NCI-H774 (cell line): Measurements from ENCODE around the gene TTC3.
"Not testable (repeated sequence)": the region's sequence is repeated elsewhere in the genome, so short reads cannot be mapped to it uniquely, and the experiment has no call there.

Experiments used
- DNase-seq: peaks from one replicate; lab custom pipeline; 2025; lab: John Stamatoyannopoulos, UW

The TTC3 gene

DNA sequence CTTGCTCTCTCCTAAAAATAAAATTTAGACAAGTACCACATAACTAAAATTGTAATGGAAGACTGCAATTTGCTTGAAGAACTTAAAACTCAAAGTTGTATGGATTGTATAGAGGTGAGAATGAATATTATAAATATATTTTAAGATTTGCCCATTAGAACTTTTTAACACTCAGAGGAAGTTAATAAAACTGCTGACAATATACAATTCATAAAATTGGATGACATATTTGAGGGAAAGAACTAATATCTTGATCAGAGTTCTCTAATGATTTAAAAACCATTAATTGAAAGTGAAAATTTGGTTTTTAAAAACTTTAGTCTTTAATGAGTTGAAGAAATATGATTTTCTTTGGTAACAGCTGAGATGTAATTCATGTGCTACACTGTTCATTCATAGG, 20.9 kb downstream of the TTC3 start:
- no peak for DNase-seq

DNA sequence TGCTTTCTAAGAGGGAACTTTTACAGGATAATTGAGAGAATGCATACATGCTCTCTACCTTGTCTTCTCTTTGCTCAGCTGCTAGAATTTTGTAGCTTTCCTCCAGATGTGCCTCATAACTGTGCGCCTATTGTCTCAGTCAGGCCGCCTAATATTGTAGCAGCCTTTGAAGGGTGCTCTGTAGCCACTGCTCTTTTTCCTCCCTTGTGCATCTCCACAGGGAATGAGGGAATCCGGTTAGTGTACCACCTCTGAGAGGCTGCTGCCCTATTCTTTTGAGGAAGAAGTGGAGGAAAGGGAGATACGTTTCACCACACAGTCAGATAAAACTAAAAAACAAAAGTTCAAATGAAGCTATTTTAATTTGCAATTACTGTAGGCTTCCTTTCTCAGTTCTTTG, 22.8 kb downstream of the TTC3 start:
- no peak for DNase-seq

DNA sequence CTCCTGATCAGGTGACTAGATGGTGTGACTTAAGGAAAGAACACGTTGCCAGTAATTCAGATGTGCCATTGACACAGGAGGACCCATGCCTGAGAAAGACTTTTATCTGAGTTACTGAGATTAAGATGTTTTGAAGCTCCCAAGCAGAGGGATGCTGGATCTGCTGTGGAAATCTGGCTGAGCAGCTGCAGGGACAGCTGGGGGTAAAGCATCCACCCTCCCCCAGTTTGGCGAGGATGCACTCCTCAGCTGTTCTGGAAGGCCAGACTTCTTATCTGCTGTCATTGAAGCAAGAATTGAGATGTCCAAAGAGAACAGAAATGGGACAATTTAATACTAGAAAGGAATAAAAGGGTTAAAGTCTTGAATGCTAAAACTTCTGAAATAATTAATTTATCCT, 25.7 kb downstream of the TTC3 start:
- no peak for DNase-seq

DNA sequence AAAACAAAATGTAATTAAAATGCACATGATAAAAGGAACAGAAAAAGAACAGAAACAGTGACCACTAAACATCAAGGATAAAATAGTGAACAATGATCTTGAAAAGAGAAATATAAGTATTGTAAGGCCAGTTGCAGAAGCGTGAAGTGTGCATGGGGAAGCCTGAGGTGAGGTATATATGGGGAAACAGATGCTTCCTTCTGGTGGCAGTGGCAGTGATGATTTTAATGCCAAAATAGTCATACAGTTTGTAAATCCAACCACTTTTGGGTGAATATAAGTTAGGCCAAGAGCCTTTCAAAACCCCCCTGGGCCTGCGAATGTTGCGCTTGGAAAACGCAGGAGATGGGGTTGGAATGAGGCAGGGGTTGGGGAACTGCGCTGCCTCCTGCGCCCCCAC, 27.3 kb downstream of the TTC3 start:
- no peak for DNase-seq

DNA sequence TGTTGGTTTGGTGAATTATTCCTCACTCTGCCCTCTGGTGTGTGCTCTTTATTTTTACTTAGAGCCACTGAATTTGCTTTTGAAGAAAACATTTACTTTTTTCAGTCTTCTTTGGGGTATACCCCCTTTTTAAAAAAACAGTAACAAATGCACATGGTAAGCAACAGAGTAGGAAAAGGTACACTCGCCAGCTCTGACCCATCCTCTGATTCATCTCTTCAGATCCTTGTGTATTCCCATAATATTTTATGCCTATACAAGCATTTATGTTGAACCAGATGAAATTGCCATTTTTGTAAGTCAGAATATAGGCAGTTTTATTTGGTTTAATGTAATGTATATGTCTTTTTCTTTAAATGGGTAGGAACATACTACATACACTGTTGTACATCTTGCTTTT, 28.3 kb downstream of the TTC3 start:
- no peak for DNase-seq

DNA sequence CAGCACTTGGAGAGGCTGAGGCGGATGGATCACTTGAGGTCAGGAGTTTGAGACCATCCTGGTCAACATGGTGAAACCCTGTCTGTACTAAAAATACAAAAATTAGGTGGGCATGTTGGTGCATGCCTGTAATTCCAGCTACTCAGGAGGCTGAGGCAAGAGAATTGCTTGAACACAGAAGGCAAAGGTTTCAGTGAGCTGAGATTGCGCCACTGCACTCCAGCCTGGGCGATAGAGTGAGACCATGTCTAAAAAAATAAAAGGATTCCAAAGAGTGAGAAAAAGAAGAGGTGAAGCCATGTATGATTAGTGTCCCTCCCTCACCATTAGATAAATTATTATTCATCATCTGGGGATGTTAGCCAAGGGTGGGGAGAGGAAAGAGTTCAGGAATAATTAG, 29.7 kb downstream of the TTC3 start:
- DNase-seq, result not testable (repeated sequence)

DNA sequence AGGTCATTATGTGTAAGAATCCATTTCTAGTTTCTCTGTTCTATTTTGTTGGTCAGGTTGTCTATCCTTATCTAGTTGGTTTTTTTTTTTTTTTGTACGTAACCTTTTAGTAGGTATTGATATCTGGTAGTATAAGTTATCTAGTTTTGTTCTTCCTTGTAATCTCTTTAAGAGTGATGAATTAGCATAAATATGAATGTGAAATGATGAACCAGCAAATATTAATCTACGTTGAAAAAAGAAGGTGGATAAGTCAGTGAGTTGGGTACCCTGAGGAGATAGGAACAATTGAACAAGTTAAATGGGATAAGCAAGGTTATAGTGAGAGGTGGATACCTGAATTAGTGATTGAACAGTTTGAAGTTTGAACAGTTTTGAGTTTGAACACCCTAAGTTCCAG, 33.9 kb downstream of the TTC3 start:
- DNase-seq, result no peak

DNA sequence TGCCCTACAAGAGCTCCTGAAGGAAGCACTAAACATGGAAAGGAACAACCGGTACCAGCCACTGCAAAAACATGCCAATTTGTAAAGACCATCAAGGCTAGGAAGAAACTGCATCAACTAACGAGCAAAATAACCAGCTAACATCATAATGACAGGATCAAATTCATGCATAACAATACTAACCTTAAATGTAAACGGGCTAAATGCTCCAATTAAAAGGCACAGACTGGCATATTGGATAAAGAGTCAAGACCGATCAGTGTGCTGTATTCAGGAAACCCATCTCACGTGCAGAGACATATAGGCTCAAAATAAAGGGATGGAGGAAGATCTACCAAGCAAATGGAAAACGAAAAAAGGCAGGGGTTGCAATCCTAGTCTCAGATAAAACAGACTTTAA, 38.0 kb downstream of the TTC3 start:
- not testable (repeated sequence) for DNase-seq

DNA sequence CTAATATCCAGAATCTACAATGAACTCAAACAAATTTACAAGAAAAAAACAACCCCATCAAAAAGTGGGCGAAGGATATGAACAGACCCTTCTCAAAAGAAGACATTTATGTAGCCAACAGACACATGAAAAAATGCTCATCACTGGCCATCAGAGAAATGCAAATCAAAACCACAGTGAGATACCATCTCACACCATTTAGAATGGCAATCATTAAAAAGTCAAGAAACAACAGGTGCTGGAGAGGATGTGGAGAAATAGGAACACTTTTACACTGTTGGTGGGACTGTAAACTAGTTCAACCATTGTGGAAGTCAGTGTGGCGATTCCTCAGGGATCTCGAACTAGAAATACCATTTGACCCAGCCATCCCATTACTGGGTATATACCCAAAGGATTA, 41.2 kb downstream of the TTC3 start:
- DNase-seq, result not testable (repeated sequence)

DNA sequence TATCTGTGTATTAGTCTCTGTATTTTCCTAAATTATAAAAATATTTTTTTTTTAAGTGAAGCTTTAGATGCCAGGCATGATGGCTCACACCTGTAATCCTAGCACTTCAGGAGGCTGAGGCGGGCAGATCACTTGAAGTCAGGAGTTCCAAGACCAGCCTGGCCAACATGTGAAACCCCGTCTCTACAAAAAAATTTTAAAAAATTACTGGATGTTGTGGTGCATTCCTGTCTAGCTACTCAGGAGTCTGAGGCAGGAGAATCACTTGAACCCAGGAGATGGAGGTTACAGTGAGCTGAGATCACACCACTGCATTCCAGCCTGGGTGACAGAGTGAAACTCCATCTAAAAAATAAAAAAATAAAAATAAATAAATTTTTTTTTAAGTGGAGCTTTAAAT, 43.4 kb downstream of the TTC3 start:
- not testable (repeated sequence) for DNase-seq

DNA sequence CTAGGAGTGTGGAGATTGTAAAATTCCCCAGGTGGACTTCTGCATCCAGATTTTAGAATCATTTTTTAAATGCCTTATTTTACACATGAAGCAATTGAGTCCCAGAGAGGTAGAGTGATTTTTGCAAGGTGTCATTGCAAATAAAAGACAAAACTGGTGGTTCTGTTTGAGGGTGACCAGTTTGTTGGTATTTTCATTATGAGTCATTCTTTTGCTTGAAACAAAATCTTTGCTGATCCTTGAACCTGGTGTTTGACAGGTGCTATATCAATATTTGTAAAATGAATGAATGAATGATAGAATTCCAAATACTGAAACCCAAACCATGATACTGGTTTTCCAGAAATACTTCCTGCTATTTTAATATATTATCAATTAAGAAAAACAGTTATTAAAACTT, 44.1 kb downstream of the TTC3 start:
- no peak for DNase-seq

DNA sequence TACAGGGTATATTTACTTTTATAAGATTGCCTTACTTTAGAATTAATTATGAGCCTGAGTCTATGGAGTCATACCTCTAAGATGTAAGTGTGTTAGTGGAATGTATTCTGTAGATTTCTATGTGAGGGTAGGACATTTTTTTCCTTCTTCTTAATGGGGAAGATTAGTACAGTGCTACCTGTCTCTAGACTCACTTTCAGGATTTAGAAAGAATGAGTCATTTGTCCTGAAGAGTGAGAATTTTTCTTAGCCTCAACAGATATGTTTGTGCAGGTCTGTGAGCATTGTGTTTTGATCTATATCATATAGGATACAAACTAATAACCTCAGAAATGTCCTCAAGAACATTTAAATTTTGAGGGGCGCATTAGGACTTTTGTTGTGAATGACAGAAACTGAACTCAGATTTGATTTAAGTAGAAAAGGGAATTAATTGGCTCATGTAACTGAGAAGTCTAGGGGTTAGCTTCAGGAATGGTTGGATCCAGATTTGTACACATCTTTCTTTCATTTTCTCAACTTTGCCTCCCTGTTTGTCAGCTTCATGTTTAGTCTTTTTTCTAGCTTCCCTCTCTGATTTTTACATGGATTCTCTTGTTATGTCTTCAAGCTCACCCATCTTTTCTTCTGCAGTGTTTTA, 45.3 kb downstream of the TTC3 start:
- no peak for DNase-seq

DNA sequence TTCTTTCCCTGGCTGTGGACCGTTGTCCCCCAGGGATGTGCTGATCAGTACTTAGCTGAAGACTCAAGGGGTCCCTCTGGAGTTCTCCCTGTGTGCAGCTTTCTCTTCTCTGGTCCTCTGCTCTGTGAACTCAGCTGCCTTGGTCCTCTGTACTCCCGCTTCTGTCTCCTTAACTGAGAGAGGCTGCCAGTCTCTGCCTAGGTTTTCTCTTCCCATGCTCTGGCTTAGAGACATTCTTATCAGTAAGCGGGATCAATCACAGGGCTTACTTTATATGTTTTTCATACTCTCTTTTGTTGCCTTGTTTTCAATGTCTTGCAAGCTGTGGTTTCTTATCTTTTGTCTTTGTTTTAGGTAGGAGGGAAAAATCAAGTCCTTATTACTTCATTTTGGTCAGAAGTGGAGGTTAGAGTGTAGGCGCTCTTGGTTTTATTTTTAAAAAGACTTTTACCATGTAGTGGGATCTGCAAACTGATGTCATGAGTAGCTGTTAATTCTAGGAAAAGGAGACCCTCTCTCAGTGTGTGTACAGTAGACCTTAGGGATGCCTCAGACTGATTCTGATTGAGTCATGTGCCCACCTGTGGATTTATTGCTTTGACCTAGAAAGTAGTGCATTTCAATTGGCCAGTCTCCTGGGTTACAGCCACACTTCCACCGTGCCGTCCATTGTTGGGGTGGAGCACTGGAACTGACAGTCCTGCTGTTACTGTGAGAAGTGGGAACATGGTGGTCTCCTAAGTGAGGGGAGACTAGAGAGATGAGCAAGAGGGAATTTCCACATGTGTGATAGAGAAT, 46.6 kb downstream of the TTC3 start:
- no peak for DNase-seq

DNA sequence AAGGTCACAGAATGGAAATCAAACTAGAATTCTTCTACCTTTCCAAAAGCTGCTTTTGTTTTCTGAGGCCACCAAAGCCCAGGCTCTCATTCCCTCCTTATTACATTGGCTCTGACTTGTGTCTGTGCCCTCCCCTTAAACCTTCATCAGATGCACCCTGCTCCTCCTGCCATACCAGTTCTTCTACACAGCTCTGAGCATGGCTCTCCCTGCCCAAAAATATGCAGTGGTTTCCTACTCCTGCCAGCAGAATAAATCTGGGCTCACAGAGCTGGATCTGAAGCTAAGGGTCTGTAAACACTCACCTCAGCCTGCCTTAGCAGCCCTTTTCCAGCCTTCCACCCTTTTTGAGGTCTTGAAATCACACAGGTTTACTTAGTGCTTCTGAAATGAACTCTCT, 55.0 kb downstream of the TTC3 start:
- DNase-seq, result no peak

DNA sequence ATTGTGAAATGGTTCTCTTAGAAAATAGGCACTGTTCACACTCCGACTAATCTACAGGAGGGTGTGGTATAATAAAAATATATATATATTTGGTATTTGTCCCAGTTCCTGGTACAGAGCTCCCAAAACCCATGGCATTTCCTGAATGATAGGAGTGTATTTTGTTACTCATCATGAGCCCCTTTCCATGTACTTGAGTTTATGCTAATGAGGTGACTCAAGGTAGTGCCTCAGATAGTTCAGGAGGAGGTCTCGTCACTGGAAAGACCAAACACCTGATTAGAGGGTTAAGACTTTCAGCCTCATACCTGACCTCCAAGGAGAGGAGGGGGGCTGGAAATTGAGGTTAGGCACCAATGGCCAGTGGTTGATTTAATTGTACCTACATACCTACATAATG, 57.9 kb downstream of the TTC3 start:
- DNase-seq, result no peak

DNA sequence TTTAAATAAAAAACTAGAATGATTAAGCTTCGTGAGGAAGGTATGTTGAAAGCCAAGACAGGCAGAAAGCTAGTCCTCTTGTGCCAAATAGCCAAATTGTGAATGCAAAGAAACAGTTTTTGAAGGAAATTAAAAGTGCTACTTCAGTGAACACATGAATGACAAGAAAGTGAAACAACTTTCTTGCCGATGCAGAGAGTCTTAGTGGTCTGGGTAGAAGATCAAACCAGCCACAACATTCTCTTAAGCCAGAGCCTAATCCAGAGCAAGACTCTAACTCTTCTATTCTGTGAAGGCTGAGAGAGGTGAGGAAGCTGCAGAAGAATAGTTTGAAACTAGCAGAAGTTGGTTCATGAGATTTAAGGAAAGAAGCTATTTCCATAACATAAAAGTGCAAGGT, 63.2 kb downstream of the TTC3 start:
- DNase-seq, result no peak

DNA sequence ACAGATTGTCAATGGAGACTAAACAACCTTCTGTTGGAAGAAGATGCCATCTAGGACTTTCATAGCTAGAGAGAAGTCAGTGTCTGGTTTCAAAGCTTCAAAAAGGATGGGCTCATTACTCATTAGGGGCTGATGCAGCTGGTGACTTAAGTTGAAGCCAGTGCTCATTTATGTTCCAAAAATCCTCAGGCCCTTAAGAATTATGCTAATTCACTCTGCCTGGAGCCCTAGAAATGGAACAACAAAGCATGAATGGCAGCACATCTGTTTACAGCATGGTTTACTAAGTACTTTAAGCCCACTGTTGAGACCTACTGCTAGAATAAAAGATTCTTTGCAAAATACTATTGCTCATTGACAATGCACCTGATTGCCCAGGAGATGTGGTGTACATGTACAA, 63.7 kb downstream of the TTC3 start:
- no peak for DNase-seq

DNA sequence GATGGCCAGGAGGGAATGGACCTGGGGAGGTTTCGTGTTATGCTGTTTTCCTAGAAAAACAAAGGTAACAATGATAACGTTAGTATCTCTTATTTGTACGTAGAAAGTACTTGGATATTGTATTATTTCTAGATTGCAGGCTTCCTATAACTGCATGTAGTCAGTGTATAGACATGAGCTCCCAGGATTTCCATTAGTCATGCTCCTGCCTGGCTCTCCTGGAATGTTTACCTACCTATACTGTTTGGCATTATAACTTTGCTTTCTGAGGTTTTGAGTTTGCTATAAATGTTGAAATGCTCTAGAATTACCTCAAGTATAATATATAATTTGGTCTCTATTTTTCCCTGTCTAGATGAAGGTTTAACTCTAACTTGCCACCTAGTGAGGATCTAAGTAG, 66.1 kb downstream of the TTC3 start:
- DNase-seq, result no peak

DNA sequence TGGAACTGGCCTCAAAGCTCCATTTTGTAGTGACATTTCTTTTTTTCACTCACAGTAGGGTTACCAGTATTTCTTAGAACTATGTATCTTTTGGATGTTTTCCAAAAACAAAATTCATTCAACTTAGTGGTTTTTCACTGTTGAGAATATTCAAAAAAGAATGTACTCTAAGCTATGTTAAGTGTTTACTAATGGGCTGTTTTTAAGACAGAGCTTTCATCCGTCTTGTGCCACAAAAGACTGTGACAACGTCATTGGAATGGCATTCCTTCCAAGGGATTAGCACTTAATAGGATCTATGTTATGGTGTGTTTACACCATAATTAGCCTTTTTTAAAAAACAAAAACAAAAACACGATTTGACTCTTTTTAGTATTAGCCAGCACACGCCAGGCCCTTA, 66.8 kb downstream of the TTC3 start:
- no peak for DNase-seq

DNA sequence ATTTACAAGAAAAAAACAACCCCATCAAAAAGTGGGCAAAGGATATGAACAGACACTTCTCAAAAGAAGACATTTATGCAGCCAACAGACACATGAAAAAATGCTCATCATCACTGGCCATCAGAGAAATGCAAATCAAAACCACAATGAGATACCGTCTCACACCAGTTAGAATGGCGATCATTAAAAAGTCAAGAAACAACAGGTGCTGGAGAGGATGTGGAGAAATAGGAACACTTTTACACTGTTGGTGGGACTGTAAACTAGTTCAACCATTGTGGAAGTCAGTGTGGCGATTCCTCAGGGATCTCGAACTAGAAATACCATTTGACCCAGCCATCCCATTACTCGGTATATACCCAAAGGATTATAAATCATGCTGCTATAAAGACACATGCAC, 70.3 kb downstream of the TTC3 start:
- not testable (repeated sequence) for DNase-seq

DNA sequence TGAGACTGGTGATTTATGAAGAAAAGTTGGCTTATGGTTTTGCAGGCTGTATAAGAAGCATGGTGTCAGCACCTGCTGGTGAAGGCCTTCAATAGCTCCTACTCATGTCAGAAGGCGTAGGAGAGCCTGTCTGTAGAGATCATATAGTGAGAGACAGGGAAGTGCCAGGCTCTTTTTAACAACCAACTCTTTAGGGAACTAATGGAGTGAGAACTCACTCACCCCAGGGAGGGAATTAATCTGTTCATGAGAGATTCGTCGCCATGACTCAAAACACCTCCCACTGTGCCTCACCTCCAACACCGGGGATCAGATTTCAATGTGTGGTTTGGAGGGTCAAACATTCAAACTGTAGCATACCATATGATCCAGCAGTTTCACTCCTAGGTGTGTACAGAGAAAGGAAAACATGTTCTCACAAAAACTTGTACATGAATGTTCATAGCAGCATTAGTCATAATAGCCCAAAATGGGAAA, 72.6 kb downstream of the TTC3 start:
- no peak for DNase-seq

DNA sequence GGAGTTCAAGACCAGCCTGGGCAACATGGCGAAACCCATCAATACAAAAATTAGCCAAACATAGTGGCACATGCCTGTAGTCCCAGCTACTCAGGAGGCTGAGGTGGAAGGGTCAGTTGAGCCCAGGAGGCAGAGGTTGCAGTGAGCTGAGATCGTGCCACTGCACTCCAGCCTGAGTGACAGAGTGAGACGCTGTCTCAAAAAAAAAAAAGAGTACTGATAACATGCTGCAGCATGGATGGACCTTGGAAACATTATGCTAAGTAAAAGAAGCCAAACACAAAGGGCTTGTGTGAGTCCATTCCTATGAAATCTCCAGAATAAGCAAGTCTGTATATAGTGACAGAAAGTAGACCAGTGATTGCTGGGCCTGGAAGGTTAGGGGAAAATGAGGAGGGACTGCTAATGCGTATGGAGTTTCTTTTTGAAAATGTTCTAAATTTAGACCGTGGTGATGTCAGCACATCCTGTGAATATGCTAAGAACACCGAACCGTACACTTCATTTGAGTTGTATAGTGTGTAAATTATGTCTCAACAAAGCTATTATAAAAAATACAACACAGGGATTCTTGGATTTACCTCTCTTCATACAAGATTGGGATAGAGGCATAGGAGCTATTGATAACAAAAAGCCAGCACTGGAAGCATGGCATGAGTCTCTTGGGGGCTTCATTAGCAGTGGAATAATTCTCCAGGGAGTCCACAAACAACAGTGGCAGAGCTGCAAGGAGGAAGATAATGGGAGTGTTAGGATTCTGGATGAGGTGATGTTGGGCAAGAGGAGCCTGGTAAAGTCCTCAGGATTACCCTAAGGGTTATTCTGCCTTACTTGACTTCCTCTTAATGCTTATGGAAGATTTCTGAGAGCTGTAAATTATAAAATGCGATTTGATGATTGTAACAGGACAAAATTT, 73.5 kb downstream of the TTC3 start:
- no peak for DNase-seq

DNA sequence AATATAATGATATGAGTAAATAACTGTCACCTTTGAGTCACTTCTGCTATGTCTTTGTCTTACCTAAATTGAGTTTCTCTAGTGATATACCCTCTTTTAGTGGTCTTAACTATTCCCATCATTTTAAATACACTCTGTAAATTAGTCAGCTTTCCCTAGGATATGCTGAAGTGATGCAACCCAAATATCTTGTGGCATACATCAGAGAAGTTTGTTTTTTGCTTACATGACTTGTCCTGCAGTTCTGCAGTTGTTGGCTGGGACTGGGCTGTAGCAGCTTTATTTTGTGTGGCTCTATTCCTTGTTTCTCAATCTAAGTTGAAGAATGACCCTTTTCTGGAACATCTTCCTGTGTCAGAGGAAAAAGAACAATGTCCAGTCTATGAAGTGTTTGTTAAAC, 76.4 kb downstream of the TTC3 start:
- no peak for DNase-seq
